GM19239 (cell line): ENCODE measurements around the gene DTNBP1.

Experiments
- DNase-seq: peaks from one replicate; pipeline ENCODE4 v3.0.0; 2011; ENCODE audit warnings: low spot score; ENCODE audit not compliant: insufficient read length
- FAIRE-seq: peaks from 2 replicates; lab custom pipeline; 2011; peaks lifted over from hg19 to GRCh38; lab: Jason Lieb, UNC

The DTNBP1 gene

GRCh38 chr6:15595461-15596173, 67.2 kb downstream of the DTNBP1 start:
- no peak for DNase-seq
- FAIRE-seq: peak; percentile 39

GRCh38 chr6:15594512-15595259, 68.1 kb downstream of the DTNBP1 start:
- DNase-seq: no peak
- FAIRE-seq: no peak

GRCh38 chr6:15593798-15594197, 69.0 kb downstream of the DTNBP1 start:
- DNase-seq (no peak), FAIRE-seq (no peak)

- FAIRE-seq (no peak), DNase-seq (no peak)
Measured at GRCh38 chr6:15592610-15593009, 70.2 kb downstream of the DTNBP1 start.

GRCh38 chr6:15588971-15589634, 73.7 kb downstream of the DTNBP1 start:
- no peak for FAIRE-seq
- DNase-seq: no peak

- FAIRE-seq (no peak), DNase-seq (no peak)
Measured at GRCh38 chr6:15586503-15586902, 76.3 kb downstream of the DTNBP1 start.

GRCh38 chr6:15585760-15586214, 77.0 kb downstream of the DTNBP1 start:
- DNase-seq: no peak
- no peak for FAIRE-seq

- DNase-seq (no peak), FAIRE-seq (no peak)
Measured at GRCh38 chr6:15582499-15582898, 80.3 kb downstream of the DTNBP1 start.

GRCh38 chr6:15581751-15582150, 81.1 kb downstream of the DTNBP1 start:
- no peak for FAIRE-seq
- no peak for DNase-seq

- FAIRE-seq (no peak), DNase-seq (no peak)
Measured at GRCh38 chr6:15580326-15580725, 82.5 kb downstream of the DTNBP1 start.

GRCh38 chr6:15578716-15579391, 84.0 kb downstream of the DTNBP1 start:
- DNase-seq (no peak), FAIRE-seq (peak; percentile 11)

- FAIRE-seq (no peak), DNase-seq (no peak)
Measured at GRCh38 chr6:15577550-15578171, 85.2 kb downstream of the DTNBP1 start.

- FAIRE-seq (no peak), DNase-seq (no peak)
Measured at GRCh38 chr6:15577106-15577505, 85.7 kb downstream of the DTNBP1 start.

- DNase-seq (no peak), FAIRE-seq (no peak)
Measured at GRCh38 chr6:15575357-15576033, 87.3 kb downstream of the DTNBP1 start.

GRCh38 chr6:15574486-15574885, 88.3 kb downstream of the DTNBP1 start:
- no peak for DNase-seq
- no peak for FAIRE-seq

- DNase-seq (no peak), FAIRE-seq (no peak)
Measured at GRCh38 chr6:15574023-15574422, 88.8 kb downstream of the DTNBP1 start.

- DNase-seq (no peak), FAIRE-seq (no peak)
Measured at GRCh38 chr6:15573384-15573783, 89.4 kb downstream of the DTNBP1 start.

- no peak for DNase-seq
- no peak for FAIRE-seq
Measured at GRCh38 chr6:15572296-15573016, 90.4 kb downstream of the DTNBP1 start.

- peak; percentile 56 for FAIRE-seq
Measured at GRCh38 chr6:15570171-15570570, 92.7 kb downstream of the DTNBP1 start.

More at GRCh38 chr6:15570171-15570570, 92.7 kb downstream of the DTNBP1 start:
- no peak for DNase-seq
